ENCODE data around the gene CNTROB.

Gene CNTROB

DNA sequence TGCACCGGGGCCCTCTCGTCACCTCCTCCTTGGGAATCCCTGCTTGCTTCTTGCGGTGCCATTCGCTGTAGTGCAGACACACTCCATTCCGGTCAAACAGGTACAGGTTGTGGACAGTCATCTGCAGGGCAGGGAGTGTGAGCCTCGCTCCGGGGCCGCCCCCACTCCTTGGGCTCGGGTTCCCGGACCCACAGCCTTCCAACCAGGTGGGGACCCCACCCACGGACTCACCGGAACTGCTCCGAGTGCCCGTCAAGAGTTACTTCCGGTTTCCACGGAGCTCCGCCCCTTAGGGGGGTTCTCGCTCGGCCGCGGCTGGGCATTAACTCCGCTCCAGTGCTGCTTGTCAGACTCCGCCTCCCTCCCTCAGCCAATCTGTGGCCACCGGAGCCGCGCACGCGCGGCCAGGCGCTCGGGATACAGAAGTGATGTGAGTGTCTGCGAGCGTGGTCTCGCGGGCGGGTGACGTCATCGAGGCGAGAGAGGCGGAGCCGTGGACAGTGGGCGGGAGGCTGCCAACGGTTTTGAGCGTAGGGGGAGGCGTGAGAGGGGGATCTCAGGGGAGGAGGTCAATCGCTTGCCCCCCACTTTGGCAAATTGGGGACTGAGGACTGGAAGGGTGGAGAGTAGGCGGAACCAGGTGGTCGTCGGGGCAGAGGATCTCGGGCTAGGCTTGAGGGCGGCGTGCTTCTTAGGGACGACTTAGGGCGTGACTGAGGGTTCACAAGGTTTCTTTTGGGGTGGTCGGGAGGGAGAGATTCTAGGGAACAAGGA, at the start of gene CNTROB, which contains the start of gene TRAPPC1:
CNTROB (plus strand) TSS at position 498 of the 774 bp plus-strand sequence. CDS start 874 bp downstream, outside the sequence.
TRAPPC1 (minus strand) TSS at position 238 of the 774 bp plus-strand sequence; CDS start at position 121, 117 bp downstream.
- DNase-seq (ENCODE audit: low read depth in 2 of 2) = peak; percentile 99

GRCh38 chr17:7882629-7883028, 49.4 kb upstream of the CNTROB start:
- no peak for DNase-seq (ENCODE audit: low read depth in 2 of 2)

- peak in 1 of 2 donors; percentile 27 for DNase-seq (ENCODE audit: low read depth in 2 of 2)
These were observed 48.1 kb upstream of the CNTROB start for GRCh38 chr17:7883781-7884386.

DNA sequence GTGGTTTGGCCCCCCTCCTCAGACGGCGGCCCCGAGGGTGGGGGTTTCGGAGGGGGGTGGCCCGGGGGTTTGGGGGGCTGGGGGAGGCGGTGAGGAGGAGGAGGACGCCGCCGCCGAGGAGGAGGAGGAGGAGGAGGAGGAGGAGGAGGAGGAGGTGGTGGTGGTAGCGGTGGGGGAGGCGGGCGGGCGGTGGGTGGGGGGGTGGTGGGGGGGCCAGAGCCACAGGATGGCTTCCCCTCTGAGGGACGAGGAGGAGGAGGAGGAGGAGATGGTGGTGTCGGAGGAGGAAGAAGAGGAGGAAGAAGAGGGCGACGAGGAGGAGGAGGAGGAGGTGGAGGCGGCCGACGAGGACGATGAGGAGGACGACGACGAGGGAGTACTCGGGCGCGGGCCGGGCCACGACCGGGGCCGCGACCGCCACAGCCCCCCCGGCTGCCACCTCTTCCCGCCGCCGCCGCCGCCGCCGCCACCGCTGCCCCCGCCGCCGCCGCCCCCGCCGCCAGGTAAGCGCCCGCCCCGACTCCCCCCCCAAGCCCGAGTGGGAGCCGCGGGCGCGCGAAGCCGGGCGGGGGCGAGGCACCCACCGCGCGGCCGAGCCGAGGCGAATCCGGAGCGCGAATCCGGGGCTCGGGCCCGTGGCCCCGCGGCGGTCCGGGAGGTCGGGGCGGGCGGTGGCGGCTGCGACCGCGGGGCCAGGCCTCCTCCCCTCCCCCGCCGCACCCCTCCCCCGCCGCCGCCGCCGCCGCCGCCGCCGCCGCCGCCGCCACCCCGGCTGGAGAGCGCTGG, 47.2 kb upstream of the CNTROB start:
- DNase-seq (ENCODE audit: low read depth in 2 of 2) = peak; percentile 31 to 51

- peak; percentile 13 to 21 for DNase-seq (ENCODE audit: low read depth in 2 of 2)
These were observed 46.4 kb upstream of the CNTROB start for GRCh38 chr17:7885367-7886226.

GRCh38 chr17:7886227-7887037, 45.6 kb upstream of the CNTROB start:
- DNase-seq (ENCODE audit: low read depth in 2 of 2) = peak; percentile 19 to 28

DNA sequence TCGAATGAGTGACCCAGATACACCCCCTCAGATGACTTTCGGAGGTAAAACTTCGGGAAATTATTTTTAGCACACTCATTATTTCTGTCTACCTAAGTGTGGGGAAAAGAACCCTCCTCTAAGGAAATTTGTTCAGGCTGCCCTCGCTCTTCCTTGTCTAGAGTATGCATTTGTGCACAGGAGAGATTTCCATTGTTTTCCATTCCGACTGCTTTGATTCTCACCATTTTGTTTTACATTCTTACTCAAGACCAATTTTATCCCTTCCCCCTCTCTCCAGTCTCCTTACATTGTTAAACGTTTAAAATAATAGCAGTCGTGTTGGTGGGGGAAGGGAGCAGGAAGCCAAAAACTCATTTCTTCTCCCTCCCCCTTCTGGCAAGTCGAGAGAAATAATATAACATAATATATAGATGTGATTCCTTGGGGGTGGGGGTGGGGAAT, 44.9 kb upstream of the CNTROB start:
- no peak for DNase-seq (ENCODE audit: low read depth in 2 of 2)

DNA sequence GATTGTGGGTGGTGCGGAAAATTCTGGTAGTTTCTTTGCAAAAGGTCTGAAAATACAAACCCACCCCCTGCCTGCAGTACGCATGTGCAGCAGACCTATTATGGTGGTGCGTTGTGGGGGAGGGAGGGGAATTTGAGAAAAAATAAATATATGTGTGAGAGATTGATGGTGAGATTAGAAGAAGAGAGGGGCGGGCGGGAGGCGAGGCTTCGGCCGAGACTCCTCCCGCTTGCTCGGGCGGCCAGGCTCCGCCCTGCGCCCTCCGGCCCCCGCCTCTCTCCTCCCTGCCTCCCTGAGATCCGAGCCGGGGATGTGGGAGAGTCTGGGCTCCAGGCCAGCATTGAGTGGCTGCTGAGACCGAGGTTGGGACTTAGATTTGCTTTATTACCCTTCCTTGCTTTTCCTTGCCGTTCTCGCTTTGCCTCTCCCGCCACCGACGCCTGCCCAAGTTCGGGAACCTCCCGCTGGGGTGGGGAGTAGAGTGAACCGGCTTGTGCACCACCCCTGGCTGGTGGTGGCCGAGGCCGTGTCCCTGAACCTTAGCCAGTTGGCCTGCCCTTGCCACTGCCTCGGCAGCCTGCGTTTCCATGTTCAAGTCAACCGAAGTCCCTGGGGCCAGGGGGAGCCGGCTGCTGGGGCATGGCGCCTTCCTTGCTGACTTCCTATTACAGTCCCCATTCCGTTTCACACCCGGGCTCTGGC, 44.4 kb upstream of the CNTROB start:
- DNase-seq (ENCODE audit: low read depth in 2 of 2) = peak; percentile 82 to 91

GRCh38 chr17:7888184-7888920, 43.7 kb upstream of the CNTROB start, which contains the start of gene CHD3:
Gene CHD3, plus strand, starts transcription at chr17:7888789. Its CDS starts 212 bp downstream, at chr17:7889001.
- no peak for DNase-seq (ENCODE audit: low read depth in 2 of 2)

GRCh38 chr17:7889166-7889955, 42.6 kb upstream of the CNTROB start:
- no peak for DNase-seq (ENCODE audit: low read depth in 2 of 2)

DNA sequence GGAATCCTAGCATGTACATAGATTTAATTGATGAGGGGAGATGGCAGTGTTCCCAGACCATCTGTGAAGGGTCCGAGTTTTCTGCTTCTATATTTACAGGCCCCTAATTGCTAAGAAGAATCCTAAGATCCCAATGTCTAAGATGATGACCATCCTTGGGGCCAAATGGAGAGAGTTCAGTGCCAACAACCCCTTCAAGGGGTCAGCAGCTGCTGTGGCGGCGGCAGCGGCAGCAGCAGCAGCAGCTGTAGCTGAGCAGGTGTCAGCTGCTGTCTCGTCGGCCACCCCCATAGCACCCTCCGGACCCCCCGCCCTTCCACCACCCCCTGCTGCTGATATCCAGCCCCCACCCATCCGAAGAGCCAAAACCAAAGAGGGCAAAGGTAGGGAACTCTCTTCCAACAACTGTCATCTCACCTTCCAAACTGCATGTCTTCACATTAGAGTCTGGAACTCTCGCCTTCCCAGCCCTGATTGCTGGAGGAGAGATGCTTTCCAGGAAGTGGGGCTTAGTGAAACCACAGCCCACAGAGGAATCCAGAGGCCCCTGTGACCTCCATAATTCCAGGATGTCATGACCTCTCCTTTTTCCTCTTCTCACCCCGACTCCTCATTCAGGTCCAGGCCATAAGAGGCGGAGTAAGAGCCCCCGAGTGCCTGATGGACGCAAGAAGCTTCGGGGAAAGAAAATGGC, 38.7 kb upstream of the CNTROB start:
- no peak for DNase-seq (ENCODE audit: low read depth in 2 of 2)

- DNase-seq (ENCODE audit: low read depth in 2 of 2) = no peak
These were observed 37.8 kb upstream of the CNTROB start for GRCh38 chr17:7894226-7894625.

DNA sequence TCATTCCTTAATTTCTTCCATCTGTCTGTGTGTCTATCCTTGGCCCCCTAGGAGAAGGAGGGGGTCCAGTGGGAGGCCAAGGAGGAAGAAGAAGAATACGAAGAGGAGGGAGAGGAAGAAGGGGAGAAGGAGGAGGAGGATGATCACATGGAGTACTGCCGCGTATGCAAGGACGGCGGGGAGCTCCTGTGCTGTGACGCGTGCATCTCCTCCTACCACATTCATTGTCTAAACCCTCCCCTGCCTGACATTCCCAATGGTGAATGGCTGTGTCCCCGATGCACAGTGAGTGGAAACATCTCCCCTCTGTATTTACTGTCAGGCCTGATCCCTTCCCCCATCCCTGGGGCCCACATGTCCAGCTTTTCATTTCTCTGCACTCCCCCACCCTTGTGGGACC, 37.1 kb upstream of the CNTROB start:
- no peak for DNase-seq (ENCODE audit: low read depth in 2 of 2)

GRCh38 chr17:7897090-7897489, 34.9 kb upstream of the CNTROB start:
- no peak for DNase-seq (ENCODE audit: low read depth in 2 of 2)

- DNase-seq (ENCODE audit: low read depth in 2 of 2) = no peak
These were observed 34.2 kb upstream of the CNTROB start for GRCh38 chr17:7897773-7898172.

DNA sequence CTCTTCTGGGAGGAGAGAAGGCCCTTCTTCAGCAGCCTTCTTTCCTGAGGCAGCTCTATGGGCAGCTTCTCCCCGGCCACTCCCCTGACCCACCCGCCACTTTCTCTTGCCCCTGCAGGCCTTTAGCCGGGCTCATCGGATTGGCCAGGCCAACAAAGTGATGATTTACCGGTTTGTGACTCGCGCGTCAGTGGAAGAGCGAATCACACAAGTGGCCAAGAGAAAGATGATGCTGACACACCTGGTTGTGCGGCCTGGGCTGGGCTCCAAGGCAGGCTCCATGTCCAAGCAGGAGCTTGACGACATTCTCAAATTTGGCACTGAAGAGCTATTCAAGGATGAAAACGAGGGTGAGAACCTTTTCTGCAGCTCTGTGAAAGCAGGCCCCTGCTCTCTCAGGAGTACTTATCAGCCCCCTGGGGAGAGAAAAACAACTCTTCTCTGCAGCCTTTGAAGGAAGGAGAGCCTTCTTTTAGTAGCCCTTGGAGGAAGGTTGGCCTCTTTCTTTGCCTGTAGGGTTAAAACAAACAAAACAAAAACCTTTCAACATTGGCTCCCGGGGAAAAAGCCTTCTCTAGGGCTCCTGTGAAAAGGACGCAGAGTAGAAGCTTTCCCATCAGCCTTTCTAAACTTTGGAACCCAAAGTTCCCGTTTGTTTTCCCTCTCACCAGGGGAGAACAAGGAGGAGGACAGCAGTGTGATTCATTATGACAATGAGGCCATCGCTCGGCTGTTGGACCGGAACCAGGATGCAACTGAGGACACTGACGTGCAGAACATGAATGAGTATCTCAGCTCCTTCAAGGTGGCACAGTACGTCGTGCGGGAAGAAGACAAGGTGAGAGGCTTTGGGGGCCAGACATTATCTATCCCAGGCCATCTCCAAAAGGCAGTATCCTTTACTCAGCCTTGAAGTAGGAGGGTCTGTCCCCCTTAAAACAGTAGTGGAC, 28.6 kb upstream of the CNTROB start:
- no peak for DNase-seq (ENCODE audit: low read depth in 2 of 2)
